ENCODE results near the gene EDIL3.
"Not testable (repeated sequence)": the region's sequence is repeated elsewhere in the genome, so short reads cannot be mapped to it uniquely, and the experiment has no call there.

Gene EDIL3

GRCh38 chr5:84036842-84037241 is 347.8 kb downstream of the EDIL3 start:
- no peak for DNase-seq

- no peak for DNase-seq
These were observed 352.4 kb downstream of the EDIL3 start for GRCh38 chr5:84032324-84032723.

GRCh38 chr5:84028093-84028492 is 356.6 kb downstream of the EDIL3 start:
- no peak for DNase-seq

GRCh38 chr5:84018521-84018920 is 366.2 kb downstream of the EDIL3 start:
- DNase-seq: not testable (repeated sequence)

GRCh38 chr5:84017523-84018172 is 367.0 kb downstream of the EDIL3 start:
- DNase-seq: no peak

- no peak for DNase-seq
These were observed 368.6 kb downstream of the EDIL3 start for GRCh38 chr5:84016085-84016484.

GRCh38 chr5:84014966-84015365 is 369.7 kb downstream of the EDIL3 start:
- no peak for DNase-seq

GRCh38 chr5:83993803-83994202 is 390.9 kb downstream of the EDIL3 start:
- DNase-seq: no peak

- DNase-seq: no peak
These were observed 393.0 kb downstream of the EDIL3 start for GRCh38 chr5:83991566-83992224.

- DNase-seq: no peak
These were observed 396.4 kb downstream of the EDIL3 start for GRCh38 chr5:83988293-83988685.

GRCh38 chr5:83987513-83988292 is 397.0 kb downstream of the EDIL3 start:
- no peak for DNase-seq

GRCh38 chr5:83983852-83984251 is 400.8 kb downstream of the EDIL3 start:
- no peak for DNase-seq

- no peak for DNase-seq
These were observed 410.5 kb downstream of the EDIL3 start for GRCh38 chr5:83973925-83974815.

GRCh38 chr5:83972909-83973308 is 411.8 kb downstream of the EDIL3 start:
- no peak for DNase-seq

GRCh38 chr5:83972236-83972635 is 412.4 kb downstream of the EDIL3 start:
- DNase-seq: no peak

GRCh38 chr5:83967417-83967816 is 417.3 kb downstream of the EDIL3 start:
- no peak for DNase-seq

GRCh38 chr5:83965441-83965840 is 419.2 kb downstream of the EDIL3 start:
- DNase-seq: no peak

- no peak for DNase-seq
These were observed 420.4 kb downstream of the EDIL3 start for GRCh38 chr5:83964271-83964670.

GRCh38 chr5:83957188-83957587 is 427.5 kb downstream of the EDIL3 start:
- no peak for DNase-seq

- DNase-seq: no peak
These were observed 428.3 kb downstream of the EDIL3 start for GRCh38 chr5:83956386-83956785.

GRCh38 chr5:83955916-83956315 is 428.8 kb downstream of the EDIL3 start:
- DNase-seq: no peak

GRCh38 chr5:83947763-83948162 is 436.9 kb downstream of the EDIL3 start:
- no peak for DNase-seq

- no peak for DNase-seq
These were observed 438.2 kb downstream of the EDIL3 start for GRCh38 chr5:83946516-83946915.
